Gastrocnemius medialis (tissue), 4 donors: Measurements from ENCODE around the gene IGF1R.

Experiments used
- POLR2A ChIP-seq, 2 donors: fragments of 450-650 bp; IDR thresholded peaks; one replicate each; pipeline ENCODE4 v1.6.1; 2017; ENCODE audit warnings: antibody characterized with exemption in 2 of 2, mild to moderate bottlenecking in 2 of 2, moderate library complexity in 2 of 2
- TF ChIP-seq, protein P1 (sequence below), 5 experiments: fragments of 450-650 bp in 3 of 5; fragments of 200-600 bp in 2 of 5; sonication (generic) in 2 of 5; IDR thresholded peaks in 4 of 5; conservative IDR thresholded peaks in 1 of 5; 1 replicate in 4 of 5; 2 replicates in 1 of 5; pipeline ENCODE4 v1.5.1; 2016 to 2019; ENCODE audit warnings: antibody characterized with exemption in 5 of 5, mild to moderate bottlenecking in 3 of 5, moderate library complexity in 3 of 5

DNA sequence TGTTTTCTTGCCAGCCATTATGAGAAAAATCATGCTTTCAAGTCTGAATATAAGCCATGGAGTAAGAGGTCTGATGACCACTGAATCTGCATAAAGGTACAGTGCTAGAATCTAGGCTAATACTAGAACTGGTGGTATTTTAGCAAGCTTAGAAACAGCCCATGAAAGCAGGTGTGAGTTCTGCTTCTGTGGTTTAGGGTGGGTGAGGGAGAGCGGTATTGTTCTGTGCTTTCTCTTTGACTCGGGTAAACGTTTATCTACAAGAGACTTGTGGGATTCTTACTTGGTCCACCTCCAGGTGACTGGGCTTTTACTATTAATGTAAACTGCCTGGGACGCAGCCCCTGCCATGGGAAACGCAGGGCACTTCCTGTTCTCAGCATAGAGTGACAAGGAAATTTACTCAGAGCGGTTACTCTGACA, 304.1 kb downstream of the IGF1R start:
- TF ChIP-seq, protein P1, sequence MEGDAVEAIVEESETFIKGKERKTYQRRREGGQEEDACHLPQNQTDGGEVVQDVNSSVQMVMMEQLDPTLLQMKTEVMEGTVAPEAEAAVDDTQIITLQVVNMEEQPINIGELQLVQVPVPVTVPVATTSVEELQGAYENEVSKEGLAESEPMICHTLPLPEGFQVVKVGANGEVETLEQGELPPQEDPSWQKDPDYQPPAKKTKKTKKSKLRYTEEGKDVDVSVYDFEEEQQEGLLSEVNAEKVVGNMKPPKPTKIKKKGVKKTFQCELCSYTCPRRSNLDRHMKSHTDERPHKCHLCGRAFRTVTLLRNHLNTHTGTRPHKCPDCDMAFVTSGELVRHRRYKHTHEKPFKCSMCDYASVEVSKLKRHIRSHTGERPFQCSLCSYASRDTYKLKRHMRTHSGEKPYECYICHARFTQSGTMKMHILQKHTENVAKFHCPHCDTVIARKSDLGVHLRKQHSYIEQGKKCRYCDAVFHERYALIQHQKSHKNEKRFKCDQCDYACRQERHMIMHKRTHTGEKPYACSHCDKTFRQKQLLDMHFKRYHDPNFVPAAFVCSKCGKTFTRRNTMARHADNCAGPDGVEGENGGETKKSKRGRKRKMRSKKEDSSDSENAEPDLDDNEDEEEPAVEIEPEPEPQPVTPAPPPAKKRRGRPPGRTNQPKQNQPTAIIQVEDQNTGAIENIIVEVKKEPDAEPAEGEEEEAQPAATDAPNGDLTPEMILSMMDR (IDR thresholded peaks at IDR 0.05 in 4 of 5, conservative IDR thresholded peaks at IDR 0.05 in 1 of 5), result no peak
- TF ChIP-seq POLR2A (IDR thresholded peaks at IDR 0.05), result no peak
